ENCODE data around the gene TRAF2.
A peak's percentile ranks its signal among the peaks of the same experiment; 100 is the strongest.

TRAF2 gene

DNA sequence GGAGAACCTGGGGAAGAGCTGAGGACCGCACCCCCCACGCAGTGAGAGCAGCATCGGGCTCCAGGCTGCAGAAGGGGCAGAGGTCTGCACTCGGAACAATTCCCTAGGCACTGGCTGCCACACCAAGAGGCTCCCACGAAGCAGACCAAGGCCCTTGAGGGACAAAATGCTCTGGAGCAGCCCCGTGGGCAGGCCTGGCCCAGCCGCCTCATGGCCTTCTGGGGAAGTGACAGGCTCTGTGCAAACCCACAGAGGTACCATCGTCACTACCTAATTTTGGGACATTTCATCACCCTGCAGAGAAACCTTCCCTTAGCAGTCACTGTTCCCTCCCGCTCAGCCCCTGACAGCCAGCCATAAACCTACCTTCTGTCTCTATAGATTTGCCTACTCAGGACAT is 42.3 kb downstream of the TRAF2 start:
- peak; percentile 44; the same call in 1 of the 2 replicates for TF ChIP-seq POLR2AphosphoS5 (IDR thresholded peaks at IDR 0.05; ENCODE audit: low read depth, low read length)
- no peak for TF ChIP-seq POLR2A (IDR thresholded peaks at IDR 0.05; ENCODE audit: low read depth, low read length)
- DNase-seq (ENCODE audit: insufficient read length) (no peak), FAIRE-seq (no peak)

DNA sequence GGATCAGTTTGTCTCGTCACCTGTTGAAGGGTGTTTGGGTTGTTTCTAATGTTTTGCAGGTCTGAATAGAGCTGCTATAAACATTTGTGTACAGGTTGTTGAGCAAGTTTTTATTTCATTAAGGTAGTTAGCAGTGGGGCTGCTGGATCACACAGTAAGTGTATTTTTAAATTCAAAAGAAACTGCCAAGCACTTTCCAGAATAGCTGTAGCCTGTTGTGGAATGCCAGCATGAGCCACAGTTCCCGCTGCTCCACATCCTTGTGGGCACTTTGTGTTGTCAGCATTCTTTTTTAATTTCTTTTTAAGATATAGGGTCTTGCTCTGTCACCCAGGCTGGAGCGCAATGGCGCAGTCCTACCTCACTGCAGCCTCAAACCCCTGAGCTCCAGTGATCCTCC is 43.7 kb downstream of the TRAF2 start:
- TF ChIP-seq POLR2A (IDR thresholded peaks at IDR 0.05; ENCODE audit: low read depth, low read length) (no peak), POLR2AphosphoS5 (IDR thresholded peaks at IDR 0.05; ENCODE audit: low read depth, low read length) (no peak), TAF1 (IDR thresholded peaks at IDR 0.05; ENCODE audit: borderline replicate concordance, low read depth, low read length) (no peak)
- FAIRE-seq, result no peak
- no peak for DNase-seq (ENCODE audit: insufficient read length)

DNA sequence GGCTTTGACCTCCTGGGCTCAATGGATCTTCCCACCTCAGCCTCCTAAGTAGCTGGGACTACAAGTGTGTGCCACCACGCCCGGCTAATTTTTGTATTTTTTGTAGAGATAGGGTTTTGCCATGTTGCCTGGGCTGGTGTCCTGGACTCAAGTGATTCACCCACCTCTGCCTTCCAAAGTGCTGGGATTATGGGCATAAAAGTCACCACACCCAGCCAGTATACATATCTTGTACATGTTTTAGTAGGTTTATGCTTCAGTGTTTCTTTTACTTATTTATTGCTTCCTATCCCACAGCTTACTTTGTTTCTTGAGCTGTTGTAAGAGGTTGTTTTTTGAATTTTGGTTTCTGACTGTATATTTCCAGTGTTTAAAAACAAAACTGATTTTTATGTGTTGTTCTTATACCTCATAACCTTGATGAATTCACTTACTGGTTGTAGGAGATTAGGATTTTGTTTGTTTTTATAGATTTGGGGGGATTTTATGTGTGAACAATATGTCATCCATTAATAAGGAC is 45.4 kb downstream of the TRAF2 start:
- no peak for TF ChIP-seq TAF1 (IDR thresholded peaks at IDR 0.05; ENCODE audit: borderline replicate concordance, low read depth, low read length)
- TF ChIP-seq POLR2A (IDR thresholded peaks at IDR 0.05; ENCODE audit: low read depth, low read length), result no peak
- no peak for TF ChIP-seq POLR2AphosphoS5 (IDR thresholded peaks at IDR 0.05; ENCODE audit: low read depth, low read length)
- peak; percentile 64 for FAIRE-seq
- DNase-seq (ENCODE audit: insufficient read length), result no peak

- no peak for TF ChIP-seq TAF1 (IDR thresholded peaks at IDR 0.05; ENCODE audit: borderline replicate concordance, low read depth, low read length)
- TF ChIP-seq POLR2A (IDR thresholded peaks at IDR 0.05; ENCODE audit: low read depth, low read length), result no peak
- TF ChIP-seq POLR2AphosphoS5 (IDR thresholded peaks at IDR 0.05; ENCODE audit: low read depth, low read length), result no peak
- no peak for DNase-seq (ENCODE audit: insufficient read length)
- no peak for FAIRE-seq
These were observed 48.0 kb downstream of the TRAF2 start for GRCh38 chr9:136934277-136934676.

DNA sequence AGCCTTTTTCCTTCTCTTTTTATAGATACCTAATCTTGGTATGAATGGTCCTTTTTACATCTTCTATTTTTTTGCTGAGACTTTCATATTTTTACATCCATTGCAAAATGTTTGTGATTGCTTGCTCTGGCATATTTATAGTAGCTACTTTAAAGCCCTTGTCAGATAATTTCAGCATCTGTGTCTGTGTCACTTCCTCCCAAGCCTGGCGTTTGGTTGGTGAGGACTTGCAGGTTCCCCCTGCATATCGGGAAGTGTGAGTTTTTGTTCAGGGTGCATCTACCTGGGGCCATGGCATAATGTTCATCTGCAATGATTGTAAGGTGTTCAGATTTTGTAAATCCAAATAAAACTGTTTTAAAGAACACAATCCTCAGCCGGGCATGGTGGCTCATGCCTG is 49.3 kb downstream of the TRAF2 start:
- no peak for TF ChIP-seq POLR2AphosphoS5 (IDR thresholded peaks at IDR 0.05; ENCODE audit: low read depth, low read length)
- TF ChIP-seq POLR2A (IDR thresholded peaks at IDR 0.05; ENCODE audit: low read depth, low read length), result no peak
- no peak for TF ChIP-seq TAF1 (IDR thresholded peaks at IDR 0.05; ENCODE audit: borderline replicate concordance, low read depth, low read length)
- FAIRE-seq (no peak), DNase-seq (ENCODE audit: insufficient read length) (no peak)

- no peak for FAIRE-seq
- TF ChIP-seq TAF1 (IDR thresholded peaks at IDR 0.05; ENCODE audit: borderline replicate concordance, low read depth, low read length) (no peak), POLR2AphosphoS5 (IDR thresholded peaks at IDR 0.05; ENCODE audit: low read depth, low read length) (no peak), POLR2A (IDR thresholded peaks at IDR 0.05; ENCODE audit: low read depth, low read length) (no peak)
- no peak for DNase-seq (ENCODE audit: insufficient read length)
These were observed 50.4 kb downstream of the TRAF2 start for GRCh38 chr9:136936645-136937170.

- FAIRE-seq, result no peak
These were observed 51.1 kb downstream of the TRAF2 start for GRCh38 chr9:136937186-136938001.

GRCh38 chr9:136939431-136939995 is 53.2 kb downstream of the TRAF2 start:
- FAIRE-seq (no peak), DNase-seq (ENCODE audit: insufficient read length) (no peak)
- no peak for TF ChIP-seq TAF1 (IDR thresholded peaks at IDR 0.05; ENCODE audit: borderline replicate concordance, low read depth, low read length)
- TF ChIP-seq POLR2A (IDR thresholded peaks at IDR 0.05; ENCODE audit: low read depth, low read length), result no peak
- TF ChIP-seq POLR2AphosphoS5 (IDR thresholded peaks at IDR 0.05; ENCODE audit: low read depth, low read length), result no peak

More at GRCh38 chr9:136937186-136938001, 51.1 kb downstream of the TRAF2 start:
- DNase-seq (ENCODE audit: insufficient read length), result no peak
- no peak for TF ChIP-seq POLR2A (IDR thresholded peaks at IDR 0.05; ENCODE audit: low read depth, low read length)
- no peak for TF ChIP-seq TAF1 (IDR thresholded peaks at IDR 0.05; ENCODE audit: borderline replicate concordance, low read depth, low read length)
- no peak for TF ChIP-seq POLR2AphosphoS5 (IDR thresholded peaks at IDR 0.05; ENCODE audit: low read depth, low read length)

- no peak for DNase-seq (ENCODE audit: insufficient read length)
- FAIRE-seq, result no peak
- TF ChIP-seq POLR2AphosphoS5 (IDR thresholded peaks at IDR 0.05; ENCODE audit: low read depth, low read length) (no peak), POLR2A (IDR thresholded peaks at IDR 0.05; ENCODE audit: low read depth, low read length) (no peak), TAF1 (IDR thresholded peaks at IDR 0.05; ENCODE audit: borderline replicate concordance, low read depth, low read length) (no peak)
These were observed 53.7 kb downstream of the TRAF2 start for GRCh38 chr9:136939996-136940525.

DNA sequence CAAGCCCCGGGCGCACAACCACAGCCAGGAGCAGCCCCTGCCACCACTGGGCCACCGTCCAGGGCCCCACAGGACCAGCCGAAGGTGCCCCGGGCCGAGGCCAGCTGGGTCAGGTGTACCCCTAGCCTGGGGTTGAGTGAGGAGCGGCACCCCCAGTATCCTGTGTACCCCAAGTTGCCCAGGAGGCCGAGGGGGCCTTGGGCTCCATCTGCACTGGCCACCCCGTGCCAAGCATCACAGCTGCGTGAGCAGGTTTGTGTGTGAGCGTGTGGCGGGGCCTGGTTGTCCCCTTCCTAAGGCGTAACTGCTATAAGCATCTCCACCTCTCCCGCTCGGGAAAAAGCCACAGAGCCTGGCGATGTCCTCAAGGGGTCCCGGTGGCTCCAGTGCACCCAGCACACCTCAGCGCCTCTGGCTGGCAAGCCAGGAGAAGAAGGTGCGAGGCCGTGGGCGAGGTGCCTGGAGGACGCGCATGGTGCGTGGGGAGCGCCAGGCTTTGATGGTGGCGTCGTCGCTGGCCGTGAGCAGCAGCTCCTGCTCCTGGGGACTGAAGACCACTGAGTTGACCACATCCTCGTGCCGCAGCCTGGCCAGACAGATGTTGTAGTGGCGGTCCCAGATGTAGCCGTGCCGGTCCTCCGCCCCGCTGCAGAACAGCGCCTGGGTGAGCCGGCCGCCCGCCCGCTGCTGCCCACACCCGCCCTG is 54.4 kb downstream of the TRAF2 start:
- no peak for DNase-seq (ENCODE audit: insufficient read length)
- TF ChIP-seq POLR2AphosphoS5 (IDR thresholded peaks at IDR 0.05; ENCODE audit: low read depth, low read length) (no peak), TAF1 (IDR thresholded peaks at IDR 0.05; ENCODE audit: borderline replicate concordance, low read depth, low read length) (no peak), POLR2A (IDR thresholded peaks at IDR 0.05; ENCODE audit: low read depth, low read length) (no peak)
- no peak for FAIRE-seq

All from GM12892 (cell line).